Hepatic stellate cell (primary cell): ENCODE measurements around the gene OSBPL5.
A peak's percentile ranks its signal among the peaks of the same experiment; 100 is the strongest.

Experiments used
- DNase-seq: peaks from one replicate; pipeline ENCODE4 v3.0.0; 2011; ENCODE audit warnings: low spot score

OSBPL5 gene

GRCh38 chr11:3134218-3134621, 30.9 kb downstream of the OSBPL5 start:
- no peak for DNase-seq

- no peak for DNase-seq
These were observed 31.6 kb downstream of the OSBPL5 start for GRCh38 chr11:3133261-3134217.

- DNase-seq: no peak
These were observed 32.3 kb downstream of the OSBPL5 start for GRCh38 chr11:3132831-3133260.

GRCh38 chr11:3132271-3132781, 32.8 kb downstream of the OSBPL5 start:
- no peak for DNase-seq

- no peak for DNase-seq
These were observed 33.7 kb downstream of the OSBPL5 start for GRCh38 chr11:3131330-3131941.

GRCh38 chr11:3130269-3131071, 34.6 kb downstream of the OSBPL5 start:
- no peak for DNase-seq

GRCh38 chr11:3129591-3130268, 35.4 kb downstream of the OSBPL5 start:
- DNase-seq: no peak

GRCh38 chr11:3129181-3129590, 35.9 kb downstream of the OSBPL5 start:
- DNase-seq: no peak

GRCh38 chr11:3128356-3129180, 36.5 kb downstream of the OSBPL5 start:
- no peak for DNase-seq

GRCh38 chr11:3127706-3128355, 37.3 kb downstream of the OSBPL5 start:
- DNase-seq: no peak

GRCh38 chr11:3126901-3127691, 38.0 kb downstream of the OSBPL5 start:
- DNase-seq: no peak

- no peak for DNase-seq
These were observed 38.8 kb downstream of the OSBPL5 start for GRCh38 chr11:3126207-3126865.

- no peak for DNase-seq
These were observed 40.3 kb downstream of the OSBPL5 start for GRCh38 chr11:3124821-3125220.

- peak; percentile 93 for DNase-seq
These were observed 41.1 kb downstream of the OSBPL5 start for GRCh38 chr11:3123761-3124733.

- no peak for DNase-seq
These were observed 41.8 kb downstream of the OSBPL5 start for GRCh38 chr11:3123305-3123704.

GRCh38 chr11:3122775-3123201, 42.3 kb downstream of the OSBPL5 start:
- no peak for DNase-seq

GRCh38 chr11:3121931-3122774, 43.0 kb downstream of the OSBPL5 start:
- DNase-seq: no peak
